ENCODE results near the gene TECRL.

- TF ChIP-seq CTCF (IDR thresholded peaks at IDR 0.05; ENCODE audit: low read length): no peak
- no peak for TF ChIP-seq EZH2 (IDR thresholded peaks at IDR 0.05; ENCODE audit: borderline replicate concordance, low read length)
These were observed 143.0 kb downstream of the TECRL start for GRCh38 chr4:64266263-64266662.
